Transverse colon (tissue), 4 donors: ENCODE results near the gene BOK. TPM values are rescaled to one million over a fixed set of nuclear protein-coding genes. Genes with fewer than 3 reads are reported as not detected.

Source experiments
- DNase-seq: peaks from one replicate; pipeline ENCODE4 v3.0.0-alpha.2; 2019
- H3K27ac ChIP-seq, 4 donors: fragments of 200-600 bp; sonication (generic); 2 replicates each; pipeline ENCODE4 v1.5.1; 2016 to 2018; ENCODE audit warnings: inconsistent platforms in 4 of 4
- H3K27me3 ChIP-seq: fragments of 200-600 bp; sonication (generic); 2 replicates; pipeline ENCODE4 v1.5.1; 2017; ENCODE audit warnings: inconsistent platforms
- H3K36me3 ChIP-seq, 4 donors: fragments of 200-600 bp; sonication (generic); 2 replicates each; pipeline ENCODE4 v1.5.1; 2017 to 2019; ENCODE audit warnings: inconsistent platforms in 4 of 4
- H3K4me1 ChIP-seq, 4 donors: fragments of 200-600 bp; sonication (generic); 2 replicates each; pipeline ENCODE4 v1.5.1; 2017 to 2020; ENCODE audit warnings: inconsistent platforms in 4 of 4
- H3K4me3 ChIP-seq, 4 donors: fragments of 200-600 bp; sonication (generic); 1 replicate in 1 of 4; 2 replicates in 3 of 4; pipeline versions ENCODE4 v1.5.1 to v1.6.1; 2017 to 2019; ENCODE audit warnings: inconsistent platforms in 4 of 4
- H3K9me3 ChIP-seq, 2 donors: fragments of 200-600 bp; sonication (generic); 2 replicates each; pipeline ENCODE4 v1.5.1; 2017 to 2019; ENCODE audit warnings: inconsistent platforms in 2 of 2
- CTCF ChIP-seq, 5 experiments: fragments of 200-600 bp in 3 of 5; fragments of 450-650 bp in 2 of 5; sonication (generic) in 3 of 5; IDR thresholded peaks; 1 replicate in 2 of 5; 2 replicates in 3 of 5; pipeline ENCODE4 v1.5.1; 2016 to 2017; ENCODE audit warnings: antibody characterized with exemption in 5 of 5, inconsistent platforms in 3 of 5, mild to moderate bottlenecking in 2 of 5, moderate library complexity in 1 of 5
- EP300 ChIP-seq: sonication (generic); formaldehyde crosslinking; IDR thresholded peaks from one replicate; pipeline ENCODE4 v1.6.1; 2017; ENCODE audit warnings: antibody characterized with exemption, low read depth
- POLR2A ChIP-seq: fragments of 450-650 bp; IDR thresholded peaks from one replicate; pipeline ENCODE4 v1.6.1; 2016; ENCODE audit warnings: antibody characterized with exemption, mild to moderate bottlenecking, moderate library complexity
- POLR2AphosphoS5 ChIP-seq, 3 donors: sonication (generic); formaldehyde crosslinking; IDR thresholded peaks; one replicate each; pipeline ENCODE4 v1.6.1; 2016; ENCODE audit warnings: antibody characterized with exemption in 3 of 3
- WGBS, 2 donors: methylation state at CpG; one replicate each; pipeline ENCODE4 v1.1.5; 2018; ENCODE audit warnings: low coverage in 1 of 2; 5-methylcytosine and 5-hydroxymethylcytosine counted together
- in situ Hi-C, 4 donors: fragments of 200-750 bp; cut with MboI; loops; one replicate each; pipeline versions ENCODE4 v1.15.0 to v1.15.1; 2017; ENCODE audit warnings: low sequenced_read_pairs in 3 of 4, low pct_ligation_motif_present in 1 of 4, low pct_unique_long_range_greater_than_20kb in 1 of 4
- intact Hi-C: fragments of 100-400 bp; cut with DNase I; formaldehyde crosslinking; loops from one replicate; pipeline ENCODE4 v1.15.1; 2023; ENCODE audit warnings: low total_unique reads
- total RNA-seq, 4 donors: library from RNA; depleted of rRNA; stranded (reverse); fragments of >200 nt; gene quantifications; one replicate each; pipeline ENCODE4 v1.1.0, GENCODE V29; 2016

Gene BOK
- total RNA-seq, 4 donors from 2014 or later, result 21.0 to 84.2 (median 24.4) TPM

GRCh38 chr2:241542278-241542605 is 16.3 kb upstream of the BOK start:
- in situ Hi-C loops, result no loop called here
- TF ChIP-seq POLR2A, result no peak
- no peak for TF ChIP-seq POLR2AphosphoS5 (IDR thresholded peaks at IDR 0.05)
- no peak for TF ChIP-seq EP300
- 65% methylated on average over 15 of the region's 15 CpGs; no CpG with 5 or more reads in 1 of the 2 donors for WGBS, 2 donors
- no peaks in the 10 kb centered on the region for H3K36me3 ChIP-seq
- DNase-seq, result no peak
- H3K27me3 ChIP-seq, result peaks cover 54% of the 10 kb centered on the region
- H3K9me3 ChIP-seq, result no peaks in the 10 kb centered on the region
- H3K4me1 ChIP-seq, result peaks cover 5 to 16% (median 14%) of the 10 kb centered on the region in 4 donors
- H3K27ac ChIP-seq, result no peak overlapping the region
- no peak overlapping the region for H3K4me3 ChIP-seq
- intact Hi-C loops, result no loop called here

GRCh38 chr2:241545106-241545505 is 13.4 kb upstream of the BOK start:
- H3K27me3 ChIP-seq, result peaks cover 74% of the 10 kb centered on the region
- H3K36me3 ChIP-seq, result no peaks in the 10 kb centered on the region
- no peak overlapping the region for H3K4me3 ChIP-seq
- WGBS, 2 donors, result 39 to 45% methylated on average over 9 to 10 of the region's 10 CpGs
- in situ Hi-C loops, result no loop called here
- no peak for DNase-seq
- peaks cover 5 to 17% (median 14%) of the 10 kb centered on the region in 4 donors for H3K4me1 ChIP-seq
- TF ChIP-seq POLR2A (no peak), EP300 (no peak), POLR2AphosphoS5 (IDR thresholded peaks at IDR 0.05) (no peak), CTCF (IDR thresholded peaks at IDR 0.05) (no peak)
- intact Hi-C loops, result no loop called here
- H3K9me3 ChIP-seq, result no peaks in the 10 kb centered on the region
- H3K27ac ChIP-seq, result no peak overlapping the region

- whole genome bisulfite sequencing, 2 donors, result 65 to 66% methylated on average over 8 to 12 of the region's 12 CpGs
- Histone ChIP-seq H3K36me3 (no peaks in the 10 kb centered on the region), H3K9me3 (no peaks in the 10 kb centered on the region)
These were observed 12.7 kb upstream of the BOK start for GRCh38 chr2:241545523-241546473.

GRCh38 chr2:241546771-241547498 is 11.6 kb upstream of the BOK start:
- Histone ChIP-seq H3K9me3 (no peaks in the 10 kb centered on the region), H3K27ac (no peak overlapping the region), H3K36me3 (no peaks in the 10 kb centered on the region), H3K4me3 (no peak overlapping the region), H3K4me1 (peaks cover 0 to 15% (median 11%) of the 10 kb centered on the region in 4 donors), H3K27me3 (peaks cover 74% of the 10 kb centered on the region)
- WGBS, 2 donors, result 27 to 28% methylated on average over 4 to 21 of the region's 25 CpGs
- in situ Hi-C loops, result no loop called here
- TF ChIP-seq EP300, result no peak
- no peak for TF ChIP-seq POLR2A
- no peak for TF ChIP-seq CTCF (IDR thresholded peaks at IDR 0.05)
- TF ChIP-seq POLR2AphosphoS5 (IDR thresholded peaks at IDR 0.05), result no peak
- no peak for DNase-seq
- intact Hi-C loops, result no loop called here

More at GRCh38 chr2:241545523-241546473, 12.7 kb upstream of the BOK start:
- Histone ChIP-seq H3K4me1 (peaks cover 5 to 19% (median 11%) of the 10 kb centered on the region in 4 donors), H3K27me3 (peaks cover 74% of the 10 kb centered on the region), H3K27ac (no peak overlapping the region), H3K4me3 (no peak overlapping the region)
- intact Hi-C loops (no loop called here), in situ Hi-C loops (no loop called here)
- DNase-seq, result no peak
- no peak for TF ChIP-seq EP300
- TF ChIP-seq POLR2A, result no peak
- TF ChIP-seq POLR2AphosphoS5 (IDR thresholded peaks at IDR 0.05), result no peak
